ENCODE measurements around the gene LAP3. TPM values are rescaled to one million over a fixed set of nuclear protein-coding genes. Genes with fewer than 3 reads are reported as not detected.

The LAP3 gene
- total RNA-seq, 1 experiment from 2014 or later: 65.1 TPM

GRCh38 chr4:17650406-17650805 lies 73.4 kb downstream of the LAP3 start:
- Histone ChIP-seq H3K4me3 (ENCODE audit: low read length) (no peak overlapping the region), H3K27me3 (ENCODE audit: low read length) (no peaks in the 10 kb centered on the region), H3K79me2 (ENCODE audit: low read length) (no peaks in the 10 kb centered on the region), H3K4me2 (ENCODE audit: low read length) (no peak overlapping the region), H3K36me3 (ENCODE audit: low read depth, low read length) (no peaks in the 10 kb centered on the region), H3K27ac (ENCODE audit: low read length) (no peak overlapping the region), H3K9me3 (ENCODE audit: low read length) (no peaks in the 10 kb centered on the region), H2AFZ (ENCODE audit: low read length) (no peak overlapping the region), H4K20me1 (ENCODE audit: low read length) (no peaks in the 10 kb centered on the region), H3K4me1 (ENCODE audit: insufficient read depth, low read length) (no peaks in the 10 kb centered on the region), H3K9me2 (replicated peaks; ENCODE audit: low read length) (no peaks in the 10 kb centered on the region), H3F3A (ENCODE audit: low read length, unreplicated experiment) (no peaks in the 10 kb centered on the region), H3K9ac (ENCODE audit: low read length) (no peak overlapping the region)
- TF ChIP-seq EZH2 (IDR thresholded peaks at IDR 0.05; ENCODE audit: low read length, unreplicated experiment) (no peak), CTCF (conservative IDR thresholded peaks at IDR 0.05; ENCODE audit: low read depth, low read length) (no peak), EZH2phosphoT487 (IDR thresholded peaks at IDR 0.05; ENCODE audit: borderline replicate concordance, low read length) (no peak)
- ChIA-PET CTCF (no interaction called here), POLR2A (ENCODE audit: unreplicated experiment) (no interaction called here)
- ATAC-seq (no peak), DNase-seq (no peak)
- no TSS peak for BruUV-seq (replicated peaks)
- intact Hi-C loops (cut with micrococcal nuclease): no loop called here

GRCh38 chr4:17654701-17655100 lies 77.7 kb downstream of the LAP3 start:
- H3K36me3 ChIP-seq (ENCODE audit: low read depth, low read length): no peaks in the 10 kb centered on the region
- no TSS peak for BruUV-seq (replicated peaks)
- no peaks in the 10 kb centered on the region for H3K9me3 ChIP-seq (ENCODE audit: low read length)
- ATAC-seq (no peak), DNase-seq (no peak)
- H3K79me2 ChIP-seq (ENCODE audit: low read length): no peaks in the 10 kb centered on the region
- ChIA-PET POLR2A (ENCODE audit: unreplicated experiment) (no interaction called here), CTCF (no interaction called here)
- no peak overlapping the region for H3K4me3 ChIP-seq (ENCODE audit: low read length)
- no peaks in the 10 kb centered on the region for H3K9me2 ChIP-seq (replicated peaks; ENCODE audit: low read length)
- no peaks in the 10 kb centered on the region for H3K4me1 ChIP-seq (ENCODE audit: insufficient read depth, low read length)
- TF ChIP-seq EZH2phosphoT487 (IDR thresholded peaks at IDR 0.05; ENCODE audit: borderline replicate concordance, low read length): no peak
- no peak for TF ChIP-seq CTCF (conservative IDR thresholded peaks at IDR 0.05; ENCODE audit: low read depth, low read length)
- H3K27me3 ChIP-seq (ENCODE audit: low read length): no peaks in the 10 kb centered on the region
- H3K9ac ChIP-seq (ENCODE audit: low read length): no peak overlapping the region
- no peak overlapping the region for H2AFZ ChIP-seq (ENCODE audit: low read length)
- no peaks in the 10 kb centered on the region for H4K20me1 ChIP-seq (ENCODE audit: low read length)
- intact Hi-C loops (cut with micrococcal nuclease): no loop called here
- H3K27ac ChIP-seq (ENCODE audit: low read length): no peak overlapping the region
- H3K4me2 ChIP-seq (ENCODE audit: low read length): no peak overlapping the region
- H3F3A ChIP-seq (ENCODE audit: low read length, unreplicated experiment): no peaks in the 10 kb centered on the region

GRCh38 chr4:17657090-17657489 lies 80.1 kb downstream of the LAP3 start:
- Histone ChIP-seq H3K4me3 (ENCODE audit: low read length) (no peak overlapping the region), H3F3A (ENCODE audit: low read length, unreplicated experiment) (no peaks in the 10 kb centered on the region), H3K27ac (ENCODE audit: low read length) (no peak overlapping the region), H3K9ac (ENCODE audit: low read length) (no peak overlapping the region), H3K4me1 (ENCODE audit: insufficient read depth, low read length) (no peaks in the 10 kb centered on the region), H3K27me3 (ENCODE audit: low read length) (no peaks in the 10 kb centered on the region), H3K9me2 (replicated peaks; ENCODE audit: low read length) (no peaks in the 10 kb centered on the region), H3K9me3 (ENCODE audit: low read length) (no peaks in the 10 kb centered on the region), H2AFZ (ENCODE audit: low read length) (no peak overlapping the region), H4K20me1 (ENCODE audit: low read length) (no peaks in the 10 kb centered on the region), H3K36me3 (ENCODE audit: low read depth, low read length) (no peaks in the 10 kb centered on the region), H3K4me2 (ENCODE audit: low read length) (no peak overlapping the region), H3K79me2 (ENCODE audit: low read length) (no peaks in the 10 kb centered on the region)
- no peak for TF ChIP-seq EZH2phosphoT487 (IDR thresholded peaks at IDR 0.05; ENCODE audit: borderline replicate concordance, low read length)
- no peak for TF ChIP-seq CTCF (conservative IDR thresholded peaks at IDR 0.05; ENCODE audit: low read depth, low read length)
- no peak for TF ChIP-seq EZH2 (IDR thresholded peaks at IDR 0.05; ENCODE audit: low read length, unreplicated experiment)
- no peak for ATAC-seq
- intact Hi-C loops (cut with micrococcal nuclease): no loop called here
- no peak for DNase-seq
- CTCF ChIA-PET: no interaction called here
- BruUV-seq (replicated peaks): no TSS peak
- POLR2A ChIA-PET (ENCODE audit: unreplicated experiment): no interaction called here

Other genes starting within 250 kb of the LAP3 start
- 10.0 and 13.4 TPM in 2 replicates for gene QDPR, start 65.1 kb upstream of the LAP3 start, total RNA-seq (2014; rRNA removed)
- gene CLRN2, start 62.0 kb upstream of the LAP3 start, total RNA-seq (2014; rRNA removed): not detected in 2 replicates
- gene MED28, start 37.4 kb downstream of the LAP3 start, total RNA-seq (2014; rRNA removed): 4.4 and 11.6 TPM in 2 replicates
- 0.47 and 0.81 TPM in 2 replicates for gene FAM184B, start 204.4 kb downstream of the LAP3 start, total RNA-seq (2014; rRNA removed)
- 25.5 and 26.1 TPM in 2 replicates for gene DCAF16, start 233.6 kb downstream of the LAP3 start, total RNA-seq (2014; rRNA removed)
- 25.9 and 27.6 TPM in 2 replicates for gene NCAPG, start 233.8 kb downstream of the LAP3 start, total RNA-seq (2014; rRNA removed)